Measurements from ENCODE around the gene CXorf66.

DNA sequence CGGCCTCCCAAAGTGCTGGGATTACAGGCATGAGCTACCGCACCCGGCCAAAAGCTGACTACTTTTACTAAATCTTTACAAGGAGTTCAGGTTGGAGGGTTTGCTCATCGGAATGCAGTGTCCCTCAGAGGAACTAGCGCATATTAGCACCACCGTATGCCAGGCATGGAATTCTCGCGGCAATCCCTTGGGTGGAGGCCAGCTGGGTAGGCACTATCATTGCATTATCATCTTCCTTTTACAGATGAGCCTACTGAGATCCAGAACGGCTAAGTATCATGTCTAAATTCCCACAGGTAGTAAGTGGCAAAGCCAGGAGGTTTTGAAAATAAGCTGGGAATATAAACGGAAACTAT, 6.1 kb upstream of the CXorf66 start:
- TF ChIP-seq CTCF (IDR thresholded peaks at IDR 0.05): no peak
- no peak for TF ChIP-seq POLR2A (IDR thresholded peaks at IDR 0.05)

All from heart left ventricle (tissue), 13 donors.